ENCODE results near the gene KCNH2.
A peak's percentile ranks its signal among the peaks of the same experiment; 100 is the strongest.

KCNH2 gene

GRCh38 chr7:150975536-150976319, 2.4 kb downstream of the KCNH2 start:
- no peak for DNase-seq

GRCh38 chr7:150974468-150975391, 3.4 kb downstream of the KCNH2 start:
- DNase-seq = peak in 34 of 58 donors; percentile 21 to 76 (median 41)

GRCh38 chr7:150973571-150974451, 4.3 kb downstream of the KCNH2 start:
- DNase-seq = peak in 1 of 58 donors; percentile 47

- DNase-seq = no peak
These were observed 5.4 kb downstream of the KCNH2 start for GRCh38 chr7:150972741-150973140.

- DNase-seq = peak in 49 of 58 donors; percentile 18 to 84 (median 62)
These were observed 6.1 kb downstream of the KCNH2 start for GRCh38 chr7:150972023-150972468.

- DNase-seq = peak in 5 of 58 donors; percentile 16 to 47 (median 29)
These were observed 6.7 kb downstream of the KCNH2 start for GRCh38 chr7:150971242-150972022.

GRCh38 chr7:150970424-150970823, 7.7 kb downstream of the KCNH2 start:
- no peak for DNase-seq

GRCh38 chr7:150969475-150969874, 8.6 kb downstream of the KCNH2 start:
- peak in 10 of 58 donors; percentile 20 to 48 (median 34) for DNase-seq

GRCh38 chr7:150968734-150969372, 9.3 kb downstream of the KCNH2 start:
- peak in 3 of 58 donors; percentile 15 to 63 (median 27) for DNase-seq

GRCh38 chr7:150968056-150968733, 9.9 kb downstream of the KCNH2 start:
- no peak for DNase-seq

- no peak for DNase-seq
These were observed 10.8 kb downstream of the KCNH2 start for GRCh38 chr7:150967349-150967748.

GRCh38 chr7:150966002-150966401, 12.1 kb downstream of the KCNH2 start:
- no peak for DNase-seq

- no peak for DNase-seq
These were observed 12.8 kb downstream of the KCNH2 start for GRCh38 chr7:150965273-150965830.

- DNase-seq = peak in 2 of 58 donors; percentile 19 to 26
These were observed 13.5 kb downstream of the KCNH2 start for GRCh38 chr7:150964593-150965111.

GRCh38 chr7:150963707-150964559, 14.2 kb downstream of the KCNH2 start:
- no peak for DNase-seq

GRCh38 chr7:150962553-150963399, 15.3 kb downstream of the KCNH2 start:
- peak in 40 of 58 donors; percentile 19 to 69 (median 39) for DNase-seq

- no peak for DNase-seq
These were observed 15.9 kb downstream of the KCNH2 start for GRCh38 chr7:150962290-150962552.

Data from anterior cingulate cortex (tissue), 58 donors.